ENCODE measurements around the gene NFIA. TPM values are rescaled to one million over a fixed set of nuclear protein-coding genes. Genes with fewer than 3 reads are reported as not detected.

NFIA gene
- total and polyA plus RNA-seq, 9 of the 15 experiments (the other 6 are each of a cell fraction or from before 2014, with no cell fraction given) = 5.3 to 24.9 (median 9.8) TPM

DNA sequence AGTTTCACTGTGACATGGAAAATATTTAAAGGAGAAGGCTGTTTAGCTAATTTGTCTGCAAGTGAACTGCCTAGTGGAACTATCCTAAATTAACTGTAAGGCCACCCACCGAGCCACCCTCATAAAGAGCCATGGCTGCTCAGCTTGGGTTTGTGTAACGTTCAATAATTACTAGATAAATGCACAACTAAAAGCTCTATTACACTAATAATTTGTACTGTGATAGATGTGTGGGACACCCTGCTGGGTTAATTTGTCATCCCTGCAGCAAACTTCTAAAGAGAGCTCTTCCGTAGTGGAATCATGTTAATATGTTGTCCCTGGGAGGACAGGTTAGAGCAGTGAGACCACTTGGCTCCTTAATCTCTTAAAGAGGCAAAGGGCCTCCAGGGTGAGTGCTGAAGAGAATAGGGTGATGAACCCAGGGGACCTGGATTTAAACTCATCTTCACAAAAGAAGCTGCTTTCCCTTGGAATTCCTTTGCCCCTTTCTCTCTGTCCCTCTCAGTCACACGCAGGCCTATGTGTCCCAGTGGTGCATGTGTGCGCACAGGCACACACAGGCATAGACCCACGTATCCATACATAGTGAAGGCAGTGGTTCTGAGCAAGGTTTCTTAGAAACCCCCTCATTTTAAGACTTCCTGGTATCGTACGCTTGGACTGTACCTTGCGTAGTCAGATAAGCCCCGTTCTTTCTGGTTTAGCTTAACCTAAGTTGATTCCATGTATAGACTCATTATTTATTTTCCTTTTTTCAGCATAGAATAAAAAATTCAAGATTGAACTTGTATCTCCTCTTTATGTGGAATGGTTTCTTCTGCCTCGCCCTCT, 310.3 kb downstream of the NFIA start (continued):
- TF ChIP-seq LEF1 (IDR thresholded peaks at IDR 0.05) = peak; percentile 40; the same call in 1 of the 2 replicates
- TF ChIP-seq CBX5 (IDR thresholded peaks at IDR 0.05; ENCODE audit: borderline replicate concordance, low read depth) = no peak
- TF ChIP-seq, protein P1, sequence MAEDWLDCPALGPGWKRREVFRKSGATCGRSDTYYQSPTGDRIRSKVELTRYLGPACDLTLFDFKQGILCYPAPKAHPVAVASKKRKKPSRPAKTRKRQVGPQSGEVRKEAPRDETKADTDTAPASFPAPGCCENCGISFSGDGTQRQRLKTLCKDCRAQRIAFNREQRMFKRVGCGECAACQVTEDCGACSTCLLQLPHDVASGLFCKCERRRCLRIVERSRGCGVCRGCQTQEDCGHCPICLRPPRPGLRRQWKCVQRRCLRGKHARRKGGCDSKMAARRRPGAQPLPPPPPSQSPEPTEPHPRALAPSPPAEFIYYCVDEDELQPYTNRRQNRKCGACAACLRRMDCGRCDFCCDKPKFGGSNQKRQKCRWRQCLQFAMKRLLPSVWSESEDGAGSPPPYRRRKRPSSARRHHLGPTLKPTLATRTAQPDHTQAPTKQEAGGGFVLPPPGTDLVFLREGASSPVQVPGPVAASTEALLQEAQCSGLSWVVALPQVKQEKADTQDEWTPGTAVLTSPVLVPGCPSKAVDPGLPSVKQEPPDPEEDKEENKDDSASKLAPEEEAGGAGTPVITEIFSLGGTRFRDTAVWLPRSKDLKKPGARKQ (CRISPR knock-in tag; IDR thresholded peaks at IDR 0.05) = no peak
- TF ChIP-seq TBP (optimal IDR thresholded peaks at IDR 0.05; ENCODE audit: low read depth, low read length) = no peak
- TF ChIP-seq, protein P2, sequence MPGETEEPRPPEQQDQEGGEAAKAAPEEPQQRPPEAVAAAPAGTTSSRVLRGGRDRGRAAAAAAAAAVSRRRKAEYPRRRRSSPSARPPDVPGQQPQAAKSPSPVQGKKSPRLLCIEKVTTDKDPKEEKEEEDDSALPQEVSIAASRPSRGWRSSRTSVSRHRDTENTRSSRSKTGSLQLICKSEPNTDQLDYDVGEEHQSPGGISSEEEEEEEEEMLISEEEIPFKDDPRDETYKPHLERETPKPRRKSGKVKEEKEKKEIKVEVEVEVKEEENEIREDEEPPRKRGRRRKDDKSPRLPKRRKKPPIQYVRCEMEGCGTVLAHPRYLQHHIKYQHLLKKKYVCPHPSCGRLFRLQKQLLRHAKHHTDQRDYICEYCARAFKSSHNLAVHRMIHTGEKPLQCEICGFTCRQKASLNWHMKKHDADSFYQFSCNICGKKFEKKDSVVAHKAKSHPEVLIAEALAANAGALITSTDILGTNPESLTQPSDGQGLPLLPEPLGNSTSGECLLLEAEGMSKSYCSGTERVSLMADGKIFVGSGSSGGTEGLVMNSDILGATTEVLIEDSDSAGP (CRISPR knock-in tag; IDR thresholded peaks at IDR 0.05) = no peak
- no peak for TF ChIP-seq RBM15 (IDR thresholded peaks at IDR 0.05; ENCODE audit: insufficient read depth, low read length)
- no peak for TF ChIP-seq PHB (CRISPR knock-in tag; IDR thresholded peaks at IDR 0.05)
- no peak for TF ChIP-seq ZNF507 (tag; conservative IDR thresholded peaks at IDR 0.05)
- TF ChIP-seq XRCC4 (IDR thresholded peaks at IDR 0.05; ENCODE audit: extremely low read depth, insufficient read depth, insufficient read length) = no peak
- no peak for TF ChIP-seq PHF8 (IDR thresholded peaks at IDR 0.05; ENCODE audit: borderline replicate concordance, low read length)
- TF ChIP-seq PCBP2 (IDR thresholded peaks at IDR 0.05; ENCODE audit: low read depth, low read length, poor library complexity, severe bottlenecking) = no peak
- no peak for TF ChIP-seq ERF (CRISPR knock-in tag; IDR thresholded peaks at IDR 0.05)
- no peak for TF ChIP-seq NELFE (IDR thresholded peaks at IDR 0.05; ENCODE audit: insufficient read depth, insufficient read length)
- TF ChIP-seq, protein P3, sequence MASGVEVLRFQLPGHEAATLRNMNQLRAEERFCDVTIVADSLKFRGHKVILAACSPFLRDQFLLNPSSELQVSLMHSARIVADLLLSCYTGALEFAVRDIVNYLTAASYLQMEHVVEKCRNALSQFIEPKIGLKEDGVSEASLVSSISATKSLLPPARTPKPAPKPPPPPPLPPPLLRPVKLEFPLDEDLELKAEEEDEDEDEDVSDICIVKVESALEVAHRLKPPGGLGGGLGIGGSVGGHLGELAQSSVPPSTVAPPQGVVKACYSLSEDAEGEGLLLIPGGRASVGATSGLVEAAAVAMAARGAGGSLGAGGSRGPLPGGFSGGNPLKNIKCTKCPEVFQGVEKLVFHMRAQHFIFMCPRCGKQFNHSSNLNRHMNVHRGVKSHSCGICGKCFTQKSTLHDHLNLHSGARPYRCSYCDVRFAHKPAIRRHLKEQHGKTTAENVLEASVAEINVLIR (CRISPR knock-in tag; IDR thresholded peaks at IDR 0.05) = no peak
- no peak for TF ChIP-seq GABPA (tag; conservative IDR thresholded peaks at IDR 0.05; ENCODE audit: low read depth)
- no peak for TF ChIP-seq PURB (CRISPR knock-in tag; IDR thresholded peaks at IDR 0.05; ENCODE audit: low read depth)
- 0 out of 2 replicates have a peak, but pooled peaks have one; percentile 20 for TF ChIP-seq HDAC2 (IDR thresholded peaks at IDR 0.05)
- peak; percentile 85 for TF ChIP-seq ARID1B (IDR thresholded peaks at IDR 0.05)
- TF ChIP-seq, protein P4, sequence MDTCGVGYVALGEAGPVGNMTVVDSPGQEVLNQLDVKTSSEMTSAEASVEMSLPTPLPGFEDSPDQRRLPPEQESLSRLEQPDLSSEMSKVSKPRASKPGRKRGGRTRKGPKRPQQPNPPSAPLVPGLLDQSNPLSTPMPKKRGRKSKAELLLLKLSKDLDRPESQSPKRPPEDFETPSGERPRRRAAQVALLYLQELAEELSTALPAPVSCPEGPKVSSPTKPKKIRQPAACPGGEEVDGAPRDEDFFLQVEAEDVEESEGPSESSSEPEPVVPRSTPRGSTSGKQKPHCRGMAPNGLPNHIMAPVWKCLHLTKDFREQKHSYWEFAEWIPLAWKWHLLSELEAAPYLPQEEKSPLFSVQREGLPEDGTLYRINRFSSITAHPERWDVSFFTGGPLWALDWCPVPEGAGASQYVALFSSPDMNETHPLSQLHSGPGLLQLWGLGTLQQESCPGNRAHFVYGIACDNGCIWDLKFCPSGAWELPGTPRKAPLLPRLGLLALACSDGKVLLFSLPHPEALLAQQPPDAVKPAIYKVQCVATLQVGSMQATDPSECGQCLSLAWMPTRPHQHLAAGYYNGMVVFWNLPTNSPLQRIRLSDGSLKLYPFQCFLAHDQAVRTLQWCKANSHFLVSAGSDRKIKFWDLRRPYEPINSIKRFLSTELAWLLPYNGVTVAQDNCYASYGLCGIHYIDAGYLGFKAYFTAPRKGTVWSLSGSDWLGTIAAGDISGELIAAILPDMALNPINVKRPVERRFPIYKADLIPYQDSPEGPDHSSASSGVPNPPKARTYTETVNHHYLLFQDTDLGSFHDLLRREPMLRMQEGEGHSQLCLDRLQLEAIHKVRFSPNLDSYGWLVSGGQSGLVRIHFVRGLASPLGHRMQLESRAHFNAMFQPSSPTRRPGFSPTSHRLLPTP (IDR thresholded peaks at IDR 0.05; ENCODE audit: borderline replicate concordance, extremely low read depth, insufficient read length) = no peak
- TF ChIP-seq CEBPB (tag; IDR thresholded peaks at IDR 0.05) = no peak
- no peak for TF ChIP-seq ZNF184 (CRISPR knock-in tag; IDR thresholded peaks at IDR 0.05)
- peak in 1 of 2 experiments; percentile 81; a peak in 2 of 4 replicates for TF ChIP-seq KDM1A (IDR thresholded peaks at IDR 0.05)
